ENCODE results near the gene AP3S2. TPM values are rescaled to one million over a fixed set of nuclear protein-coding genes. Genes with fewer than 3 reads are reported as not detected.

AP3S2 gene
- total RNA-seq, 1 donor from 2014 or later, result 42.2 TPM

DNA sequence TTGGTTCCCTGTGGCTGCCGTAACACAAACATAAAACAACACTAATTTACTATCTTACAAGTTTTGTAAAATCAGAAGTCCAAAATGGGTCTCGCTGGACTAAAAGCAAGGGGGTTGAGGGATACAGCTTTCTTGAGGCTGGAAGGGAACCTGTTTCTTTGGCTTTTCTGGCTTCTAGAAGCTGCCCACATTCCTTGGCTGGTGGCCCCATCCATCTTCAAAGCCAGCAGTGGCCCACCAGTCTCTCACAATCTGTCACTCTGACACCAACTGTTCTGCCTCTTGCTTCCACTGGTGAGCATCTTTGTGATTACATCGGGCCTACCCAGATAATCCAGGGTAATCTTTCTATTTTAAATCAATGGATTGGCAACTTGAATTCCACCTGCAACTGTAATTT is 78.0 kb downstream of the AP3S2 start:
- no peak for DNase-seq (ENCODE audit: low read depth in 2 of 2)

DNA sequence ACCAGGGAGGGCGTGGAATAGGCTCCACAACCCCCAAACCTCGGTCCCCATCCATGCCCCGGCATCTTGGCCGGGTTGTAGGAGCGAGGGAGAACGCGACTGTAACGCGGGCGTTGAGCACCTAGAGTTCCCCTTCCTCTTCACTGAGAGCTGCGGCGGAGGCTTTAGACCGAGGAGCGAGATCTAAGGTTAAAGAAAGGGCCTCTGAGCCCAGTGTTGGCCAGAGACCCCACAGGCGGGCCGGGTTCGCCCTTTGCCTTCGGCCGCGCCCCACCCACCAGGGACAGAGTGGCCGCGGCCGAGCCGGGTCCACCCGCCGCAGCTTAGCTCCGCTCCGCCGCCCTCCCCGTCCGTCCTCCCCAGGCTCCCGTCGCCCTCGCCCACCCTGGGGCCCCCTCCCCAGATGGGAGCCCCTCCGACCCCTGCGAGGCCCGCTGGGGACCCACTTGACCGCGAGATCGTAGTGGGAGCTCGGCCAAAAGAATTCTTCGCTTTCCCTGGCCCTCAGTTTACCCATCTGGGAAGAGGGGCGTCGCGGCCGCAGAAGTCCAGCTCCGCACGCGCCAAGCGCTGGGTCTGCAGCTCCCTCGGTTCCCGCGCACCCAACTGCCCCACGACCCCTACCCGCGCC is 79.6 kb downstream of the AP3S2 start:
- no peak for DNase-seq (ENCODE audit: low read depth in 2 of 2)

DNA sequence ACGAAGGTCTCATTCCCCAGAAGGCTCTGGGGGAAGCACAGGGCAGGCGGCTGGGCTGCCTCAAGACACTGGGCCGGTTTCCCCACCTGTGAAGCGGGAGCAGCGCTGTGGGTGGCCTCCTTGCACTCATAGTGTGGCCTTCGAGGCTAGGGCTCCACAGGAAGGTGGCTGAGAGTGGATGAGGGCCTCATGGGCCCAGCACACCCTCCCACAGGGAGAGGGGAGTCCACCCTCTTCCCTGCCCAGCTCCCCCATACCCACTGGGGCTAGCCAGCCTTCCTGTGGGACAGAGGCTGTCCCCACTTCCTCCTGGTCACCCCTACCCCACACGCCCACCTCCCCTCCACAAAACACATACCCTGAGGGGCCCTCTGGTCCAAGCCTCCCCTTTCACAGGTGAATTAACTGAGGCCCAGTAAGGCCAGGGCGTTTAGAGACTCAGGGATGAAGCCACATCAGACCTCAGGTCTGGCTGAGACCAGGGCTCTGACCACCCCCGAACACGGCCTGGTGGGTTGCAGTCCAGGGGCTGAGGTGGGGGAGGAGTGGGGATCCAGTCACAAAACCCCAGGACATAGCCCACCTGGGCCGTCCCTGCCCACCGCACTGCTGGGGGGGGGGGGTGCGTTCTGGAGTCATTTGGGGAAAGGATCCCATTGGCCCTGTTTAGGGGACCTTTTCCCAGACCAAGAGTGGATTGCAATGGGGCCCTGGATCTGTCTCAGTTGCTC is 80.2 kb downstream of the AP3S2 start:
- DNase-seq (ENCODE audit: low read depth in 2 of 2), result no peak

DNA sequence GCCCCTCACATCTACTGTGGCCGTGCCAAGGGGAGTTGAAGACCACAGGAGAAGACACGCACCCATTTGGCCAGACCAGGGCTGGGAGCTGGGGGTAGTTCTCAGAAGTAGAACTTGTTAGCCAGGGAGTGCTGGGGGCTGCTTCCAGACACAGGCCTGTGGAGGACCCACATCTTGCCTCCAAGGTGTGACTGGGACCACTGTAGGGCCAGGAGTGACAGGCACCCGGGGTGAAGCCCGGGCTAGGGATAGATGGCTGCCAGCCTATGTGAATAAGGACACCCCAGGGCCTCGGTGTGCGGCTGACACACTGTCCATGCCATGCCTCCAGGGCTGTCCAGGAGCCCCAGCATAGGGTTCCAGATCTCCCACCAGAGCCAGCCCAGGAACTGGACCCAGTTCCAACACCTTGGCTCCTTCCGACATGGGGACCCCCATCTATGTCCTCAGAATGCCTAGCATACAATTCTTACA is 80.9 kb downstream of the AP3S2 start:
- no peak for DNase-seq (ENCODE audit: low read depth in 2 of 2)

DNA sequence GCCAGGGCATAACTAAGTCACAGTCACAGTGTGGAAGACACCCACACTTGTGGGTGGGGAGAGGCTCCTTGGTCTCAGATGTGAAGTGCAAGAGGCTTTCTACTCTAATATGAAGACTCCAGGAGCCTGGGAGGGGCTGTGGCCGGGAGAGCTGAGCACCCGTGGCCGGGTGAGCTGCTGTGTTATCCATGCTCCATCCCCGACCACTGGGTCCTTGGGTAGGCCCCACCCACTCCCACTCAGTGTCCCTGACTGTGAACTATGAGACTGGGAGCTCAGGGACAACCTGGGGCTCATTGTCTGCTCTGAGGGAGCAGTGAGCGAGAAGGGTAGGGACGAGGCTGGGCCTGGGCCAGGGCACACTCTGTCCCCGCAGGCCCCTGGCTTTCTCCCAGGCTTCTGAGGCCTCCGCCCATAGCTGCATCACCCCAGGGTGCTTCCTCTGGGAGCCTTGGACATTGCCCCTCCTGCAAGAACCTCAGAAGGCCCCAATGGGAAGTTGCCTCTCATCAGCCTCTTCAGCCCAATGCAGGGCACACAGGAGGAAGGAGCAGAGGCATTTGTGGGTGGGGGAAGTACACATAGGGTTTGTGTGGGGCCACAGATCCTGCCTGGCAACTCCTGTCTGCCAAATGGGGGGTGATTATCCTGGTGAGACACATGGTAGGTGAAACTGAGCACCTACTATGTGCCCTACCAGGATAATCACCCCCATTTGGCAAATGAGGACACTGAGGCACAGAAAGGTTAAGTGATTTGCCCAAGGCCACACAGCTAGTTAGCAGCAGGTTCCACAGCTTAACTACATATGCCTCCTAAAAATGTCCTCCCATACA is 81.6 kb downstream of the AP3S2 start:
- DNase-seq (ENCODE audit: low read depth in 2 of 2), result no peak

DNA sequence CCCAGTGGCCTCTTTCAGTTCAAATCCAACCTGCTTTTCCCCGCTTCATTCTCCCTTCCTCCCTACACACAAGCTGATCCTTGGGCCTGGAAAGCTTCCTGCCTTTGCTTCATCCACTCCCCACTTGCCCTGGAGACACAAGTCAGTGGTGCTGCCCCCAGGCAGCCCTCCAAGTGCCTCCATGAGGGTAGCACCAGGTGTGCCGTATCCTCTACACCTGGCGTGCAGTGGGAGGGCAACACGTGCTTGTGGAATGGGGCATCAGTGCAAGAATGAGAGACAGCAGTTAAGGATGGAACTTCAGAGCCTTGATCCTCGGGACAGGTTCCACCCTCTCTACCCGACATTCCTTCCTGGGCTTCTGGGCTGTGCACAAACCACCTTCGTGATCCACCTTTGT is 83.0 kb downstream of the AP3S2 start:
- DNase-seq (ENCODE audit: low read depth in 2 of 2), result no peak

DNA sequence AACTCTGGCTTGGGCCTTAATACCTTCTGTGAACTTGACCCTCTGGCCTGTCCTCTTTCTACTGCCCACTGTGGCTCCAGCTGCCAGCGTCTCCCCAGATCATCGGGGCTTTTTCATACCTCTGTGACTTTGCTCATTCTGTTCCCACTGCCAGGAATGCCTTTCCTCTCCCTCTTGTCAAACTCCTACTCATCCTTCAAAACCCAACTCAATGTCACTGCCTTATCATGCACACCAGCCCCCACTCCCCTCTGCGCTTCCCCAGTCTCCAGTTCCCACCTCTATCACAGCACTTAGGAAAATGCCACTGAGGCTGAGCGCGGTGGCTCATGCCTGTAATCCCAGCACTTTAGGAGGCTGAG is 84.0 kb downstream of the AP3S2 start:
- no peak for DNase-seq (ENCODE audit: low read depth in 2 of 2)

DNA sequence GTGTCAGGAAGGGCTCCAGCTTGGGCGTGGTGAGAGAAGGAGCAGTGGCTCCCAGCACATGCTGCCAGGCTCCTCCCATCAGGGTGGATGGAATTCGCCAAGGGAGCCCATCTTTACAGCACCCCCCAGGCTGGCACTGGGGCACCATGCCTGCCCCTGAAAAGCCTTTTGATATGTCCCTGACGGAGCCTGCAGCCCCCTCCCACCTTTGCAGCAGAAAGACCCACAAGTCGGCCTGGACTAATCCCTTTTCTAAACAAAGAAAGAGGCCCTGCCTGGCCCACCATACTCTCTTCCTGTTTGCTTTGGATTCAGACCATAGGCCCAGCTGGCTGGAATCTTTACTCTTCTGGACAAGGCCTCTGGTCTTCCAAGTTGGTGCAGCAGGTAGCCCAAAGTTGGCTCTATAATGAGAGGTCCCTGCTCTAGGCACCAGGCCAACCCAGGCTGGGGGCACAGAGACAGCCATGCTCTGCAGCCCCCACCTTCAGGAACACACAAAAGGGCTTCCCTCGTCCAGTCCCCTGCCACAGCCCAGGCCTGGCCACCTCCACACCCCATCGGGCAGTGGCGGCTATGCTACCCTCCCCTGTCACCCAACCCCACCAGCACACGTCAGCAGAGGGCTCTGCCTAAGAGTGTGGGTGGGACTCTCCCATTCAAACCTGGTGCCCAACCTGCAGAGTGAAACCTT is 84.6 kb downstream of the AP3S2 start:
- peak in 1 of 2 donors; percentile 65 for DNase-seq (ENCODE audit: low read depth in 2 of 2)

DNA sequence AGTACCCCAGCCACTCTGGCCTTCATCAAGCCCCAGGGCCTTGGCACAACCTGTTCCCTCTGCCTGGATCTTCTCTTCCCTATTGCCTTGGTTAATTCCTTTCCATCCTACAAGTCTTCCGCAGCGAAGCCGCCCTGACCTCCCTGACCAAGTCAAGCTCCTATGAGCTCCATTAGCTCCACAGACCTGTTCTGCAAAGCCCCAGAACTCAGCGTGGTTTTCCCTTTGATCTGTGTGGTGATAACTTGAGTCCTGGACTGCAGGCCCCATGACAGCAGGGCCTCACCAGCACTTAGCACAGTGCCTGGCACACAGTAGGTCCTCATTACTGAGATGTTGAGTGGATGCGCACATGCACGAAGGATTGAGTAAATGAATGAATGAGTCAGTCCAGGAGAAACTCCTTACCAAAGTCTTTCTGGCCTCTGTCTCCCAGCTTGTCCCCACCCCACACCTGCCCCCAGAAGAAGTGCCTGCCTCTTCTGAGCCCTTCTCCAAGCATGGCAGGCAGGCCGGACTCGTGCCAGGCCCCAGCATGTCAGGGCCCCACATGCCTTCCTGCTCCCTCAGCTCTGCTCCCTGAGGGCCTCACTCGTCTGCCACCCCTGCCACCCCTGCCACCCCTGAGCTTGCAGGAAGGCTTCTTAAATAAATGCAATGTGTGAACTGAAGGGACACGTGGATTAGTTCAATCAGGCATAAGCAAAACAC is 85.5 kb downstream of the AP3S2 start:
- no peak for DNase-seq (ENCODE audit: low read depth in 2 of 2)

DNA sequence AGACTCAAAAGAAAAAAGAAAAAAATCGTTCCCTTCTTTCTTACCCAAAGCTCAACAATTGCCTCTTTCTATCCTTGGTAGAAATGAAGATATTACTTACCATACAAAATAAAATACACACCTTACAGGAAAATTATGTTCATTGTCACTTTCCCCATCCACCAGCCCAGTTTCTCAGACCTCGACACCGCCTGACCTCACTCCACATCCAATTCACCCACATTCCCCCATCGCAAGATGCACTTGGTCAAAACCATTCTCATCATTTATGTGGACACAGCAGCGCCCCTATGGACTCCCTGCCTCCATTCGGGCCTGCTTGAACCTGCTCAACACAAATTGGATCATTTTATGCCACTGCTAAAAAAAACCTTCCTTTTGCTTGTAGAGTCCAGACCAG is 86.1 kb downstream of the AP3S2 start:
- no peak for DNase-seq (ENCODE audit: low read depth in 2 of 2)

DNA sequence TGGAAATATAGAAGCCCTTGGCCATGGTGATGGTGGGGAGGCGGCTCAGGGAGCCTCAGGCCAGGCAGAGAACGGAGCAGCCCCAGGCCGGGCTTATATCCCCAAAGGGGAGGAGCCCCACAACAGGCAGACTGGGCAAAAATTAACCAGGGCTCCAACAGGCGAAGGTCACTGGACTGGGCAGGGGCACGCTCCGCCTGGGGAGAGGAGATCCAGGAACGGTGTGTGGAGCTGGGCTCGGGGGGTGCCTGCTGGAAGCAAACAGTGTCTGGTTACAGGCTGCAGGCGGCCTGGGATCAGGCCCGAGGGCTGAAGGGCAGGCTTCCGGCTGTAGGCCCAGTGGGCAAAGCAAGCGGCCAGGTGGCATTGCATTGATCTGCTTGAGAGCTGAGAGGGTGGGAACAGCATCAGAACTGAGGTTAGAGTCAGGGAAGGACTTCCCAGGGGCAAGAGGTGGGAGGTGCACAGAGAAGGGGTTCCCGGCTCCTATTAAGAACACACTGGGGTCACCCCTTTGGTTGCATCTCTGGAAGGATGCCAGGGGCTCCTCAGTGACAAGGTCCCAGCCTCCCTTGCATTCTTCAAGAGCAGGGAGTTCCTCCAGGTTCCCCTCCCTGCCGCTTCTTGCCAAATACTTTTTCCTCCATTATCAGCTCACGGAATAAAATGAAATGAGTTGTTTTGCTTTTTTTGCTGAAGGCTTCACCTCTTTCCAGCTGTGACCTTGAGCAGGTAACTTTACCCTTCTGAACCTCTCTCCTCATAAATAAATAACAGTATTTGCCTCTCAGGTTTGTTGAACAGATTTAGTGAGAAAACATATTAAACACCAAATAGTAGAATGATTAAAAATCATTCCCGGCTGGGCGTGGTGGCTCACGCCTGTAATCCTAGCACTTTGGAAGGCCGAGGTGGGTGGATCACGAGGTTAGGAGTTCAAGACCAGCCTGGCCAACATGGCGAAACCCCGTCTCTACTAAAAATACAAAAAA is 86.9 kb downstream of the AP3S2 start:
- DNase-seq (ENCODE audit: low read depth in 2 of 2), result no peak

DNA sequence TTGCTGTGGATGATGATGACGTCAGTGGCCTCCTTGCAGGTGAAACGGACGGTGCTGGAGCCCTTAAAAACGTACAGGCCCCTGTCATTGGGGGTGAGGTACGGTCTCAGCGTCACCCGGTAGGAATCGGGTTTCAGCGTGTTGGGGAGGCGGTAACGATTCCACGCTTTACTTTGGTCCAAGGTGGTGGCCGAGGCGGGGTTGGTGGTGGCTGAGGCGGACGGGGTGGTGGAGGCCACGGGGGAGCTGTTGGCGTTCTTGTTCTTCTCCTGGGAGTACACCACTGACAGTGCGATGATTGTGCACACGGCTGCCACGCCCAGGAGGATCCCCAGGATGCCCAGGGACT is 87.6 kb downstream of the AP3S2 start:
- DNase-seq (ENCODE audit: low read depth in 2 of 2), result no peak

DNA sequence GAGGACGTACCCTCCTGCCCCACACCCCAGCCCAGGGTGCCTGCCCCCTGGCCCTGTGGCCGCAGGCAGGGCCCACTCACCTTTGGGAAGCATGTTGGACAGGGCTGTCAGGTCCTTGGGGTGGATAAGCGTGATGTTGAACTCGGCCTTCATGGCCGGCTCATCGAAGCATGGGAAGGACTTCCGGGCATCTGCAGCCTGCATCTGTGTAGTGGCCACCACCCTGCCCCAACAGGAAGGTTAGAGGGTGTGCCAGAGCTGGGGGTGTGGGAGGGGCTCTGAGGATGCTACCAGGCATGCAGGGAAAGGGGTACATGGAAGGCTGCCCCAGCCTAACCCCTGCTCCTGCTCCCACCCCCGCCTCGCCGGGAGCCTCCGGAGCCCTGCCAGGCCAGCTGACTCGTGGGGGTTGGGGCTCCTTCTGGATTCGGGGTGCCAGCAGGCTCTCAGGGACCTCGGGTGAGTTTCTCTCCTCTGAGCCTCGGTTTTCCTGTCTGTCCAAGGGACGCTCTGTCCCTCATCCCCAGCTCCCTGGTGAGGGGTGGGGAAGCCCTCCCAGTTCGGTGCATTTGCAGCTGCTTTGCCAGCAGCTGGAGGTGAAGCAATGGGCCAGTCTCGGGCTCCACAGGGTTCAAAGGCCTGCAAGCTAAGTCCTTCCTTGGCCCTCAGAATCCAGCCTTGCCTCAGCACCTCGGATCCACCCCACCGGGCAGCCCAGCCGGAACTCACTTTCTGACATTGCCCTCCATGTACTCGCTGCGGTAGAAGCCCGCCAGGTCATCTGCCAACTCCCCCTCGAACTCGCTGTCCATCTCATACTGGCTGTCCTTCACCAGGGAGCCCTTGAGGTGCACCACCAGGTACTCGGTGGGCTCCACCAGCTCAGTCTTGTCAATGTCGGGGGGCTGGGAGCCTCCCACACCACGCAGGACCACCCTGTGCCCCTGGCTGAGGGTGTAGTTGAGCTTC is 88.3 kb downstream of the AP3S2 start:
- no peak for DNase-seq (ENCODE audit: low read depth in 2 of 2)

DNA sequence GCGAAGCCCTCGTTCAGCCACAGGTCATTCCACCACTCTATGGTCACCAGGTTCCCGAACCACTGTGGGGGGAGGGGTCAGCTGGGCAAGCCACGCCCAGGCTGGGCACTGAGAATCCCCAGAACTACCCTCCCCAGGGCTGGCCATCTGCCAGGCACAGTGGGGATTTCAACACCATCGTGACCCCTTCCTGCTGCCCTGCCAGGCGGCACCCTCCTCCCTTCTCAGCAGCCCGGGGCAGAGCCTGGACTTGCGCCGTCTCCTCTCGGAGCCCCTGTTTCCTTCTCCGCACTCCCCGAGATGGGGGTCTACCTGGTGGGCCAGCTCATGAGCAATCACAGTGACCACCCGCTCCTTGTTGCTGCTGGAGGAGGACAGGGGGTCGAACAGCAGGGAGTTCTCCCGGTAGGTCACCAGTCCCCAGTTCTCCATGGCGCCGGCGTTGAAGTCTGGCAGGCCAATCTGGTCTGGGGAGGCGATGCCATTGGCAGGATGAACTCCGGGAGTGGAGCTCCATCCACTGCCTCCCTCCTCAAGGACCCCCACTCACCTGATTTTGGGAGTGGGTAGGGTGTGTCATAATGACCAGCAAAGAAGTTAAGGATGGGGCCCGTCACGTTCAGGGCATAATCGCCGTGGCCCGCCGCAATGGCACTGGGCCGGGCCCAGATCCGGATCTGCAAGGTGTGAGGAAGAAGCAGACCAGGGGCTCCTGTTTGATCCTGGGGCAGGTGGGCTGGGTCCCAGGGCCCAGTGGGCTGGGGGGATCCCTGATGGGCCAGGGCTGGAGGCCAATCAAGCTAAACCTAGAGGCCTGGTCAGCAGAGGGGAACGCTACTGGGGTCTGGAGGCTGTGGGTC is 89.6 kb downstream of the AP3S2 start:
- no peak for DNase-seq (ENCODE audit: low read depth in 2 of 2)

DNA sequence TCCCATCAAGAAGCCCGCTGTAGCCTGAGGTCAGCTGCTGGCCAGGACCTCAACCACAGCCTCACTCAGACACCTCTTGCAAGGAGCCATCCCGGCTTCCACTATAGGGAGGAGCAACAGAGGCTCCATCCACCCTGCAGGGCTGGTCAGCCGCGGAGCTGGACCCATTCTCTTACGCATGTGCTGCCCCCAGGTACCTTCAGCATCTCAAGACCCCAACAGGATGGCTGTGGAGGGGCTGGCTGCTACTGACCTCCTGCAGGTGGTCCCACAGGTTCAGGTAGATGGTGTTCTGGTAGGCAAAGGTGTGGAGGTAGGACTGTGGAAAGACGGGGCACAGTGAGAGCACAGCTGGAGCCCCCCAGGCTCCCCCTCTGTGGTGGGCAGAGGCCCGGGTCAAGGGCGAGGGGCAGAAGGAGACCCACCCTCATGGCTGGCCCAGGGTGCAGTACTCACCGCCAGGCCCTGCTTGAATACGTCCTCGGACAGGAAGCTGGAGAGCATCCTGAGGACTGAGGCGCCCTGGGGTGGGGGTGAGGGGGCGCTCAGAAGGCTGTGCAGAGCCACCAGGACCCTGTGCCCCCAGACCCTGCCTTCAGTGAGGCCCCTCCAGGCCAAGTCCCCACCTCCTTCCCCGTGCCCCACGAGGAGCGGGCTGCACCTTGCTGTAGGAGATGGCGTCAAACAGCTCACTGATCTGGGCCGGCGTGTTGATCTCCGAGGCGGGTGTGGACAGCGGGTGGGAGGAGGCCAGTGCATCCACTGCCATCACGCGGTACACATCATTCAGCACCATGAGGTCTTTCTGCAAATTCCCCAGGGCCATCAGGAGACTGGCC is 90.6 kb downstream of the AP3S2 start:
- DNase-seq (ENCODE audit: low read depth in 2 of 2), result no peak

DNA sequence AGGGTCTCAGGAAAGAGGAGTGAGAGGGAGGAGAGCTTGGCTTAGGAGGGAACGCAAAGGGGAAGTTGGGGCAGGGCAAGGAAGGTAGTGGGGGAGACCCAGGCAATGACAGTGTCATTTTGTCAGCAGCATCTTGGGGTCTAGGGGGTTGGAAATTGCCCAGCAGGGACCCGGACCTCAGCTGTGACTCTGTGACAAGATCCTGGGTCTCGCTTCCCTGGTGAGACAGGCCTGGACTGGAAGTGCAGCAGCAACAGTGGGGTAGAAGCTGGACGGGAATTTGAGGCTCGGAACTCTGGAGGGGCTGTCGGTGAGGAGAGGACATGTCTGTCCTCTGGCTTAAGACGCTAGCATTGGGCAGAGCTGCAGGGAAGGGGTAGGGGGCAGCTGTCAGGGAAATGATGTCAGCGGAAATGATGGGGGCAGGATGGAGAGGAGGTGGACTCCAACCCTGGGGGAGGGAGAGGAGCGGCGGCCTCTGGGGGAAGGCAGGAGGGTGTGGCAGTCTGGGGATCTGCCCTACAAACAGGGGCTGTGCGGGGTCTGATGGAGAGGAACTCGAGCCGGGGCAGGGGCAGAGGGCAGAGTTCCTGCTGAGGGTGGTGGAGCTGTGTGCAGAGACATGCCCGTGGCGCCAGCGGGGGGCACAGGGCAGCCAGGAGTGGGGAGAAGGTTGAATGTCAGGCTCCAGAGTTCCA is 91.4 kb downstream of the AP3S2 start:
- DNase-seq (ENCODE audit: low read depth in 2 of 2), result peak in 1 of 2 donors; percentile 65

Data from dermis microvascular lymphatic vessel endothelial cell (primary cell).